ENCODE results near the gene HIPK2.
A peak's percentile ranks its signal among the peaks of the same experiment; 100 is the strongest.

HIPK2 gene

GRCh38 chr7:139777948-139778841 lies at the start of gene HIPK2:
HIPK2 (minus strand) TSS chr7:139777998; CDS start chr7:139777623, 375 bp downstream.
- Histone ChIP-seq H3K4me3 (ENCODE audit: low read depth in 1 of 5, low read length in 5 of 5) (peak within 1 kb of the TSS; percentile 86 to 96 (median 94)), H3K9me3 (ENCODE audit: control insufficient read depth in 5 of 5, low read length in 5 of 5) (no peaks in the 10 kb centered on the region), H3K27me3 (ENCODE audit: control insufficient read depth in 5 of 5, insufficient read depth in 4 of 5, low read length in 5 of 5) (no peaks in the 10 kb centered on the region), H3K4me1 (ENCODE audit: control insufficient read depth in 5 of 5, insufficient read depth in 5 of 5, low read length in 5 of 5) (peaks cover 2 to 38% (median 33%) of the 10 kb centered on the region in 5 donors), H3K27ac (ENCODE audit: low read depth, low read length) (peak within 1 kb of the TSS; percentile 96), H3K9ac (ENCODE audit: low read length in 5 of 5) (peak within 1 kb of the TSS; percentile 85 to 96 (median 92)), H3K36me3 (ENCODE audit: control insufficient read depth in 5 of 5, insufficient read depth in 5 of 5, low read length in 5 of 5) (no peaks in the 10 kb centered on the region)

GRCh38 chr7:139827042-139827441 lies 49.2 kb upstream of the HIPK2 start:
- Histone ChIP-seq H3K4me3 (ENCODE audit: low read depth in 1 of 5, low read length in 5 of 5) (no peak overlapping the region), H3K36me3 (ENCODE audit: control insufficient read depth in 5 of 5, insufficient read depth in 5 of 5, low read length in 5 of 5) (no peaks in the 10 kb centered on the region), H3K27me3 (ENCODE audit: control insufficient read depth in 5 of 5, insufficient read depth in 4 of 5, low read length in 5 of 5) (no peaks in the 10 kb centered on the region), H3K4me1 (ENCODE audit: control insufficient read depth in 5 of 5, insufficient read depth in 5 of 5, low read length in 5 of 5) (no peaks in the 10 kb centered on the region), H3K9me3 (ENCODE audit: control insufficient read depth in 5 of 5, low read length in 5 of 5) (no peaks in the 10 kb centered on the region), H3K9ac (ENCODE audit: low read length in 5 of 5) (no peak overlapping the region), H3K27ac (ENCODE audit: low read depth, low read length) (no peak overlapping the region)

GRCh38 chr7:139825666-139826290 lies 48.0 kb upstream of the HIPK2 start:
- Histone ChIP-seq H3K4me3 (ENCODE audit: low read depth in 1 of 5, low read length in 5 of 5) (no peak overlapping the region), H3K9me3 (ENCODE audit: control insufficient read depth in 5 of 5, low read length in 5 of 5) (no peaks in the 10 kb centered on the region)

GRCh38 chr7:139823959-139824521 lies 46.2 kb upstream of the HIPK2 start:
- H3K9ac ChIP-seq (ENCODE audit: low read length in 5 of 5), result no peak overlapping the region
- H3K27me3 ChIP-seq (ENCODE audit: control insufficient read depth in 5 of 5, insufficient read depth in 4 of 5, low read length in 5 of 5), result no peaks in the 10 kb centered on the region
- H3K36me3 ChIP-seq (ENCODE audit: control insufficient read depth in 5 of 5, insufficient read depth in 5 of 5, low read length in 5 of 5), result no peaks in the 10 kb centered on the region
- no peaks in the 10 kb centered on the region for H3K9me3 ChIP-seq (ENCODE audit: control insufficient read depth in 5 of 5, low read length in 5 of 5)
- no peaks in the 10 kb centered on the region for H3K4me1 ChIP-seq (ENCODE audit: control insufficient read depth in 5 of 5, insufficient read depth in 5 of 5, low read length in 5 of 5)
- H3K27ac ChIP-seq (ENCODE audit: low read depth, low read length), result no peak overlapping the region
- no peak overlapping the region for H3K4me3 ChIP-seq (ENCODE audit: low read depth in 1 of 5, low read length in 5 of 5)

More at GRCh38 chr7:139825666-139826290, 48.0 kb upstream of the HIPK2 start:
- H3K4me1 ChIP-seq (ENCODE audit: control insufficient read depth in 5 of 5, insufficient read depth in 5 of 5, low read length in 5 of 5), result no peaks in the 10 kb centered on the region
- H3K27ac ChIP-seq (ENCODE audit: low read depth, low read length), result no peak overlapping the region
- H3K27me3 ChIP-seq (ENCODE audit: control insufficient read depth in 5 of 5, insufficient read depth in 4 of 5, low read length in 5 of 5), result no peaks in the 10 kb centered on the region
- no peaks in the 10 kb centered on the region for H3K36me3 ChIP-seq (ENCODE audit: control insufficient read depth in 5 of 5, insufficient read depth in 5 of 5, low read length in 5 of 5)
- no peak overlapping the region for H3K9ac ChIP-seq (ENCODE audit: low read length in 5 of 5)

- no peaks in the 10 kb centered on the region for H3K27me3 ChIP-seq (ENCODE audit: control insufficient read depth in 5 of 5, insufficient read depth in 4 of 5, low read length in 5 of 5)
- no peaks in the 10 kb centered on the region for H3K9me3 ChIP-seq (ENCODE audit: control insufficient read depth in 5 of 5, low read length in 5 of 5)
- H3K27ac ChIP-seq (ENCODE audit: low read depth, low read length), result no peak overlapping the region
- H3K9ac ChIP-seq (ENCODE audit: low read length in 5 of 5), result no peak overlapping the region
- H3K4me1 ChIP-seq (ENCODE audit: control insufficient read depth in 5 of 5, insufficient read depth in 5 of 5, low read length in 5 of 5), result no peaks in the 10 kb centered on the region
- H3K4me3 ChIP-seq (ENCODE audit: low read depth in 1 of 5, low read length in 5 of 5), result no peak overlapping the region
- H3K36me3 ChIP-seq (ENCODE audit: control insufficient read depth in 5 of 5, insufficient read depth in 5 of 5, low read length in 5 of 5), result no peaks in the 10 kb centered on the region
Observed at GRCh38 chr7:139822855-139823254, 45.1 kb upstream of the HIPK2 start.

GRCh38 chr7:139821349-139822105 lies 43.7 kb upstream of the HIPK2 start:
- Histone ChIP-seq H3K27me3 (ENCODE audit: control insufficient read depth in 5 of 5, insufficient read depth in 4 of 5, low read length in 5 of 5) (no peaks in the 10 kb centered on the region), H3K9ac (ENCODE audit: low read length in 5 of 5) (no peak overlapping the region), H3K4me3 (ENCODE audit: low read depth in 1 of 5, low read length in 5 of 5) (no peak overlapping the region), H3K27ac (ENCODE audit: low read depth, low read length) (no peak overlapping the region), H3K9me3 (ENCODE audit: control insufficient read depth in 5 of 5, low read length in 5 of 5) (no peaks in the 10 kb centered on the region), H3K36me3 (ENCODE audit: control insufficient read depth in 5 of 5, insufficient read depth in 5 of 5, low read length in 5 of 5) (no peaks in the 10 kb centered on the region), H3K4me1 (ENCODE audit: control insufficient read depth in 5 of 5, insufficient read depth in 5 of 5, low read length in 5 of 5) (no peaks in the 10 kb centered on the region)

- H3K4me1 ChIP-seq (ENCODE audit: control insufficient read depth in 5 of 5, insufficient read depth in 5 of 5, low read length in 5 of 5), result no peaks in the 10 kb centered on the region
- no peak overlapping the region for H3K27ac ChIP-seq (ENCODE audit: low read depth, low read length)
- H3K9ac ChIP-seq (ENCODE audit: low read length in 5 of 5), result no peak overlapping the region
- no peaks in the 10 kb centered on the region for H3K27me3 ChIP-seq (ENCODE audit: control insufficient read depth in 5 of 5, insufficient read depth in 4 of 5, low read length in 5 of 5)
- H3K9me3 ChIP-seq (ENCODE audit: control insufficient read depth in 5 of 5, low read length in 5 of 5), result no peaks in the 10 kb centered on the region
- no peak overlapping the region for H3K4me3 ChIP-seq (ENCODE audit: low read depth in 1 of 5, low read length in 5 of 5)
- H3K36me3 ChIP-seq (ENCODE audit: control insufficient read depth in 5 of 5, insufficient read depth in 5 of 5, low read length in 5 of 5), result no peaks in the 10 kb centered on the region
Observed at GRCh38 chr7:139820089-139820488, 42.3 kb upstream of the HIPK2 start.

GRCh38 chr7:139817249-139817648 lies 39.5 kb upstream of the HIPK2 start:
- Histone ChIP-seq H3K27me3 (ENCODE audit: control insufficient read depth in 5 of 5, insufficient read depth in 4 of 5, low read length in 5 of 5) (no peaks in the 10 kb centered on the region), H3K4me3 (ENCODE audit: low read depth in 1 of 5, low read length in 5 of 5) (no peak overlapping the region), H3K4me1 (ENCODE audit: control insufficient read depth in 5 of 5, insufficient read depth in 5 of 5, low read length in 5 of 5) (no peaks in the 10 kb centered on the region), H3K27ac (ENCODE audit: low read depth, low read length) (no peak overlapping the region), H3K36me3 (ENCODE audit: control insufficient read depth in 5 of 5, insufficient read depth in 5 of 5, low read length in 5 of 5) (no peaks in the 10 kb centered on the region), H3K9me3 (ENCODE audit: control insufficient read depth in 5 of 5, low read length in 5 of 5) (no peaks in the 10 kb centered on the region), H3K9ac (ENCODE audit: low read length in 5 of 5) (no peak overlapping the region)

- Histone ChIP-seq H3K27me3 (ENCODE audit: control insufficient read depth in 5 of 5, insufficient read depth in 4 of 5, low read length in 5 of 5) (no peaks in the 10 kb centered on the region), H3K4me1 (ENCODE audit: control insufficient read depth in 5 of 5, insufficient read depth in 5 of 5, low read length in 5 of 5) (no peaks in the 10 kb centered on the region), H3K9ac (ENCODE audit: low read length in 5 of 5) (no peak overlapping the region), H3K4me3 (ENCODE audit: low read depth in 1 of 5, low read length in 5 of 5) (no peak overlapping the region), H3K27ac (ENCODE audit: low read depth, low read length) (no peak overlapping the region), H3K9me3 (ENCODE audit: control insufficient read depth in 5 of 5, low read length in 5 of 5) (no peaks in the 10 kb centered on the region), H3K36me3 (ENCODE audit: control insufficient read depth in 5 of 5, insufficient read depth in 5 of 5, low read length in 5 of 5) (no peaks in the 10 kb centered on the region)
Observed at GRCh38 chr7:139813689-139814088, 35.9 kb upstream of the HIPK2 start.

All from subcutaneous abdominal adipose tissue (tissue), 5 donors.